Brain microvascular endothelial cell (primary cell): ENCODE data around the gene PLAGL2.

Experiments
- DNase-seq: peaks from one replicate; pipeline ENCODE4 v3.0.0-alpha.2; 2020
- H3K27ac ChIP-seq: fragments of 250-450 bp; sonication (Bioruptor Pico); 2 replicates; pipeline ENCODE4 v1.5.1; 2020; ENCODE audit warnings: mild to moderate bottlenecking, moderate library complexity
- H3K27me3 ChIP-seq: fragments of 250-450 bp; sonication (Bioruptor Pico); replicated peaks from 2 replicates; pipeline ENCODE4 v1.5.1; 2020; ENCODE audit warnings: mild to moderate bottlenecking
- H3K36me3 ChIP-seq: fragments of 250-450 bp; sonication (Bioruptor Pico); replicated peaks from 2 replicates; pipeline ENCODE4 v1.5.1; 2020; ENCODE audit warnings: mild to moderate bottlenecking
- H3K4me3 ChIP-seq: 2 replicates; pipeline ENCODE4 v1.5.1; 2011; ENCODE audit warnings: low read depth, mild to moderate bottlenecking, control low read depth, low read length, moderate library complexity
- in situ Hi-C: cut with HindIII; loops from 2 replicates; pipeline ENCODE4 v1.10.0; 2017; ENCODE audit warnings: low sequenced_read_pairs, low pct_ligation_motif_present
- TF ChIP-seq, protein P1 (sequence below): IDR thresholded peaks from 2 replicates; pipeline ENCODE4 v1.5.1; 2011; ENCODE audit warnings: low read depth, mild to moderate bottlenecking, moderate library complexity, low read length, control low read depth, inconsistent platforms; ENCODE audit errors: missing control alignments

PLAGL2 gene

DNA sequence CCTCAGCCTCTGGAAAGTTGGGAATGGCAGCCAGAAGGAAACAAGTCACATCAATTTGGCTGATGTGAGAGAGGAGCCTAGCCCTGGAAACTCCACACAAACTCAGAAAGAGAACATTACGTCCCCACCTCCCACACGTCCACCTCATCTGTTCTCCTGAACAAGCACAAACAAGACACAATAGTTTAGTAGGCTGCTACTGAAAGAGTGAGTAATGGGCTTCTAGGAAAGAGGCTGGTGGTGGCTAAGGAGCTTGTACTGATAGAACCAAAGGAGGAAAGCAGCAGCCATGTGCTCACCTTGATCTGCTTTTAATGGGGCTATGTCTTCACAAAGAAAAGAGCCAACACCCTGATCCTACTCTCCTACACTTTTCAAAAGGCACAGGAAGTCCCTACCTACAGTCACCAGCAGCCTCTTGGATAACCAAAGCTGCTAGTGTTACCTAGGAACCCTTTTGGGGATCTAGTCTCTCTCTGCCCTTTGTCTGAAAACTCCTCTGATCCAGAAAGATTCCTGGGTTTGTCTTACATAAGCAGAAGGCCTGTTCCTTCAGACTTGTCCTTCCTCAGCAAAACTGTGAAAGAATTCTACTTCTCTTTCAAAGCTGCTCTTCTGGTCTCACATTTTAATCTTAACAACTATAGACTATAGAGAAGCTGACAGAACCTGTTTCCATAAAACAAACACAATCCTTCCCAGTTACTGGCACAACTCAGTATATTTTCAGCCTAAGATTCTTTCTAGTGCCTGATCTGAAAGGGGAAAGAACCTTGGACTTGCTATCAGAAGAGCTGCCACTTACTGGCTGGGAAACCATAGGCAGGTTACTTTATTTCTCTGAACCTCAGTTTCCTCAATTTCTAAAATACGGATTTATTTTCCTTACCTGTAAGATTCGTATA, 3.1 kb downstream of the PLAGL2 start:
- peaks cover 16% of the 10 kb centered on the region for H3K36me3 ChIP-seq
- no peaks in the 10 kb centered on the region for H3K27me3 ChIP-seq
- TF ChIP-seq, protein P1, sequence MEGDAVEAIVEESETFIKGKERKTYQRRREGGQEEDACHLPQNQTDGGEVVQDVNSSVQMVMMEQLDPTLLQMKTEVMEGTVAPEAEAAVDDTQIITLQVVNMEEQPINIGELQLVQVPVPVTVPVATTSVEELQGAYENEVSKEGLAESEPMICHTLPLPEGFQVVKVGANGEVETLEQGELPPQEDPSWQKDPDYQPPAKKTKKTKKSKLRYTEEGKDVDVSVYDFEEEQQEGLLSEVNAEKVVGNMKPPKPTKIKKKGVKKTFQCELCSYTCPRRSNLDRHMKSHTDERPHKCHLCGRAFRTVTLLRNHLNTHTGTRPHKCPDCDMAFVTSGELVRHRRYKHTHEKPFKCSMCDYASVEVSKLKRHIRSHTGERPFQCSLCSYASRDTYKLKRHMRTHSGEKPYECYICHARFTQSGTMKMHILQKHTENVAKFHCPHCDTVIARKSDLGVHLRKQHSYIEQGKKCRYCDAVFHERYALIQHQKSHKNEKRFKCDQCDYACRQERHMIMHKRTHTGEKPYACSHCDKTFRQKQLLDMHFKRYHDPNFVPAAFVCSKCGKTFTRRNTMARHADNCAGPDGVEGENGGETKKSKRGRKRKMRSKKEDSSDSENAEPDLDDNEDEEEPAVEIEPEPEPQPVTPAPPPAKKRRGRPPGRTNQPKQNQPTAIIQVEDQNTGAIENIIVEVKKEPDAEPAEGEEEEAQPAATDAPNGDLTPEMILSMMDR = no peak
- no peak overlapping the region for H3K4me3 ChIP-seq
- in situ Hi-C loops = no loop called here
- no peak overlapping the region for H3K27ac ChIP-seq
- no peak for DNase-seq

DNA sequence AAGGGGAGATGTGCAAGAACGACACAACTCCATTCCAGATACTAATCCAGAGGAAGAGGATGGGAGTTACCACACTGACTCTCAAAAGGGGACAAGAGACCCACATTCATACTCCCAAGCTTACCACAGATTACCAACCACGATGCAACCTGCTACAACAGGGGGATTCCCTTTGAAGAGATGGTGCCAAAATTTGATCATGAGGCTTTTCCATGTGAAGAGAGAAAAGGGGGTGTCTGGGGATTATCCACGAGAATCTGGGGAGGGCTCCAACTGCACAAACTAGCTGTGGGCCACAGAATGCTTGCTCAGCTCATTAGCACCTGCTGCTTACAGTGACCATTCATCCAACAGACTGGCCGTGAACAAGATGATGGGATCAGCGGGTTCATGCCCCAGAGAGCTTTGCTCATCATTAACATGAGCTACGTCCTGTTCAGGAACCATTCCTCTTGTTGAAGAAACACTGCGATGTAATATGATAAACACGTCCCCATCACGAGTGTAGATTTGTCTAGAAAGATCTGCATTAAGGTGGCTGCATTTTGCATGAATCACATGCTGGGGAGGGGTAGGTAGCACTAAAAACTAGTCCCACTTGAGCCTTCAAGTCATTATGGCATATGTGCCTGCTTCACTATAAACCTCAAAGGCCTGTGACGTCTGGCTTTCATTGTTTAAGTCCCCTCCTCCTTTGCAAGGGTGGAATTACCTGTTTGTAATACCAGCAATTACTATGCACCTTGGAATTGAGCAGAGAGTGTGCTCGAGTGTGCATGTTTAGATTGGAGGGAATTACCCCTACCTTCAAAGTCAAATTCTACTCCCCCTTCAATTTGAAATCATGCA, 4.0 kb downstream of the PLAGL2 start:
- peaks cover 25% of the 10 kb centered on the region for H3K36me3 ChIP-seq
- H3K27ac ChIP-seq = no peak overlapping the region
- TF ChIP-seq, protein P1 = no peak
- DNase-seq = no peak
- no peak overlapping the region for H3K4me3 ChIP-seq
- in situ Hi-C loops = no loop called here
- no peaks in the 10 kb centered on the region for H3K27me3 ChIP-seq

DNA sequence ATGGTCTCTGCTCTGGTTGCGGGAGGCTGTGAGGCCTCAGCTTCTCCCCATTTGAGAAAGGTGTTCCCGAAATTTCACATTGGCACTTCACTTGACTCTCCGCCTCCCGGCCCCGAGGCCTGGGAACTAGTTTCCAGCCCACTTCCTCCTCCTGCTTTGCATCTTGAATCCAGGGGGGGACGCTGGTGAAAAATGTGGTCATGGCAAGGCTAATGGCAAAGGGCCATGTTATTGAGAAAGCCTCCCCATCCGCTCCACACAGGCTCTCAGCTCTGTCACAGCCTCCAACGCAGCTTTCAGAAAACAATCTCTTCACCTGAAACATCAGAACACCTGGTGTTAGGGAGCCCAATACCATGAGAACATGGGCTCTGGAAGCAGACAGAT, 5.6 kb downstream of the PLAGL2 start:
- Histone ChIP-seq H3K4me3 (no peak overlapping the region), H3K27me3 (no peaks in the 10 kb centered on the region), H3K36me3 (peaks cover 35% of the 10 kb centered on the region), H3K27ac (no peak overlapping the region)
- DNase-seq = no peak
- TF ChIP-seq, protein P1 = no peak
- in situ Hi-C loops = no loop called here

DNA sequence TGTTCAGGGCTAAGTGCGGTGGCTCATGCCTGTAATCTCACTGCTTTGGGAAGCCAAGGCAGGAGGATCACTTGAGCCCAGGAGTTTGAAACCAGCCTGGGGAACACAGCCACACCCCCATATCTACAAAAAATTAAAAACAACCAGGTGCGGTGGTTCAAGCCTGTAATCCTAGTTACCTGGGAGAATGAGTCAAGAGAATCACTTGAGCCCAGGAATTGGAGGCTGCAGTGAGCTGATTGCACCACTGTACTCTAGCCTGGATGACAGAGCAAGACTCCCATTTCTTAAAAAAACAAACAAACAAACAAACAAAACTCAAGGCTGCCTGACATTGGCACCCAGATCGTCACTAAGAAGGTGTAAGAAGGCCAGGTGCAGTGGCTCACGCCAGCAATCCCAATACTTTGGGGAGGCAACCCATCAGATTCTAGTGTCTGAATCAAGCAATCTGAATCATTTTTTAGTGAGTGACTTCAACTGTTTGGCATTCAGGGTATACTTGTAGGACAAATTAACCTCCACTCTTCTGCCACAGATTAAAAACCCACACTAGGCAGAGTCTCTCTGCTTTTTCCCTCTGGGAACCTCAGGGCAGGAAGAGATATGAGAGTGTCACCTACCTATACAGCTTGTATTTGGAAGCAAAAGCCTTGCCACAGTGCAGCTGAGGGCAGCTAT, 6.1 kb downstream of the PLAGL2 start:
- no peak for DNase-seq
- in situ Hi-C loops = no loop called here
- H3K27ac ChIP-seq = no peak overlapping the region
- no peak overlapping the region for H3K4me3 ChIP-seq
- peaks cover 37% of the 10 kb centered on the region for H3K36me3 ChIP-seq
- TF ChIP-seq, protein P1 = no peak
- no peaks in the 10 kb centered on the region for H3K27me3 ChIP-seq

DNA sequence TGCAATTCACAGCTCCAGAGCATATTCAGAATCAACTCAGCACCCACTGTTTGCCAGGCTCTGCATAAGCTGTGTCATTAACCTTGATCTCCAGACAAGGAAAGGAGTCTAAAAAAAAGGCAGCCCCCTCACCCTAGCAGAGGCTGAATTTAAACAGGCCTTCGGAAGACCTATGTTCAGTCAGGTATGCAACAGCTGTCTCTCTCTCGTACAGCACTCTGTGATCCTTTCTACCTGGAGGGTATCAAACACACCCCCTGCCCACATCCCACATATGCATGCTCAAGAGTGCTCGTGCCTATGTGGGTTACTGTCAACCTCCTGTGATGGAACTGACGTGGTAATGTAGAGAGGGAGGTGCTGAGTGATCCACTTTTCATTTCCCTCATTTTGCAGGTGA, 8.5 kb downstream of the PLAGL2 start:
- H3K36me3 ChIP-seq = peaks cover 49% of the 10 kb centered on the region
- no peak overlapping the region for H3K27ac ChIP-seq
- TF ChIP-seq, protein P1 = no peak
- in situ Hi-C loops = no loop called here
- no peak overlapping the region for H3K4me3 ChIP-seq
- H3K27me3 ChIP-seq = no peaks in the 10 kb centered on the region
- no peak for DNase-seq
